ENCODE results near the gene HMX3. TPM values are rescaled to one million over a fixed set of nuclear protein-coding genes. Genes with fewer than 3 reads are reported as not detected.

Gene HMX3
- 0.14 TPM in 1 of 5 replicates, not detected in the others for total RNA-seq (2022; extraction: Qiagen RNA extraction; ENCODE audit: low read depth)

DNA sequence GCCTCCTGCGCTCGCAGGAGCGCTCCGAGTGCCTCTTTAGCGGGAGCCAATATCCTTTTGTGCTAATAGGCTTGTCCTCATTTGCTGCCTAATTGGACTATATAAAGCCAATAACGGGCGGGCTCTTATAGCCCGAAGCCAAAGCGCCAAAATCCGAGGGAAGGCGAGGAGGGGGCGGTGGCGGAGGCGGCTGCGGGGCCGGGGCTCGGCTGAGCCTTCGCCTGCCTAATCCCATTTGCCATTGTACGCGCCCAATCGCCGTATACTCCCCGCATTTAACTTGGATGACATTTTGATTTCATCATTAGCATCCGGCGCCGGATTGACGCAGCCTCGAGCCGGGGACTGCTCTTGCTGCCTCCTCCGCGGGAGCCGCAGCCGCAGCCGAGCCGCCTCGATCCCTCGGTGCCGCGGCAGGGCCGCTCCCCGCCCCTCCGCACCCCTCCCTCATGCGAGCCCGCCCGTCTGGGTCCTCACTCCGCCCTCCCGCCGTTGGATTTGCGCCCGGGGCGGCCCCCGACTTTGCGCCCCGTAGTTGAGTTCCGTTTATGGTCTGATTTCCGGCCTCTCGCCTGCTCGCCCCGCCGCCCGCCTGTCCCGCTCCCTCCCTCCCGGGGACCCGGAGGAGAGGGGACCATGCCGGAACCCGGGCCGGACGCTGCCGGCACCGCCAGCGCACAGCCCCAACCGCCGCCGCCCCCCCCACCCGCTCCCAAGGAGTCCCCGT is at the start of gene HMX3:
HMX3 (plus strand) TSS at position 556 of the 727 bp plus-strand sequence; CDS start at position 637, 81 bp downstream.

DNA sequence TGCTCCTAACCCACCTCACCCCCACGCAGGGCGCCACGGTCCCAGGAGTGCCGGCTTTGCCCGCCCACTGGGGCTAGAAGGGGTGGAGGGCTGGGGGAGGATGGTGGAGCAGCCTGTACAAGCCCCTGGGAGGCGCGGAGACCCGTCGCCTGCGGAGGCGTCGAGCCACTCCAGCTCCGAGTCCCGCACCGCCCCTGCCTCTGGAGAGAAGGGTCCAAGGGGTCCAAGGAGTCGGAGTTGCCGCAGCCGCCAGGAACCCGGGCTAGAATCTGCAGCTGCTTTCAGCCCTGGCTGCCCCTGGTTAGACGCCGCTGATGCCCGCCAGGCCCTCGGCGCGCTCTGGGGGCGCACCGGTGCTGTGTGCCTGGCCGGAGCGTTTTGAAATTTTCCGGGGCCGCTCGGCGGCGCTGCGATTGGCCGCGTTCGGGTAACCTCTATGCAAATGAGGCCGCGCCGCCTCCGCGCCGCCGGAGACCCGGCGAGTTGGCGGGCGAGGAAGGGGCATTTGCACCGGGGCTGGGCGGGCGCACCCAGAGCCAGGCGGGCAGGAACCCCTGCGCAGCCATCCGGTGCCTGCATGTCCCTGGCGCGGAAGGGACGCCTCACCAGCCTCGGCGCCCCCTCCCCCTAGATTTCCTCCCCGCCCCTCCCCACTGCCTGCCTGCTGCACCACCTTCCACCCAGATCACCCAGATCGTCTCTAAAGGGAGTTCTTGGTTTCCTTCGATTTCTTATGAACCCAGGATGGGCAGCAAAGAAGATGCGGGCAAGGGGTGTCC is 12.1 kb downstream of the HMX3 start, which contains the start of gene HMX2:
HMX2 (plus strand) TSS at position 502 of the 779 bp plus-strand sequence; CDS start at position 745, 243 bp downstream.

DNA sequence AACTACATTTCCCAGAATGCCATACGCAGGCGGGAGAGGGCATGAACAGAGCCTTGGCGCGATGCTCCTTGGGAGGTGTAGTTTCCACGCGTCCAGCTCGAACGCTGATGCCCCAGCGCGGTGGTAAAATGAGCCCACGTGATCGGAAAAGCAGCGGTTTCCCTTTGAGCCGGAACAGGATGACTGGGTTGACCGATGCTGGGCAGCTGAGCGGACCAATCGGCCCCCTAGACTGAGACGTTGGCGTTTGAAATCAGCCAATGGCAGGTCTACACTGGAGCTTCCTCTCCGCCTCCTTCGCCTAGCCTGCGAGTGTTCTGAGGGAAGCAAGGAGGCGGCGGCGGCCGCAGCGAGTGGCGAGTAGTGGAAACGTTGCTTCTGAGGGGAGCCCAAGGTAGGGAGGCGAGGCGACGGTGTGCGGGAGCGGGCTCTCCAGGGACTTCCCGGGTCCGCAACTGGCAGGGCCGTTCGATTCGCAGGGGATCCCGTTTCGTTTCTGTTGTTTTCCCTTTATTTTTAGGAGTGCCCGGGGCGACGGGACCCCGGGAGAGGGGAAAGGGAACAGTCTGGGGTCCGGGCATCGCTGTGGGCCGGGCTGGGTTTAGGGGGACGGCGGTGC is 18.4 kb downstream of the HMX3 start, which contains the start of gene BUB3:
BUB3 (plus strand) TSS at position 311 of the 619 bp plus-strand sequence. CDS start 516 bp downstream, outside the sequence.

Other genes with a start within 250 kb of the HMX3 start
- gene FAM24A, start 225.4 kb upstream of the HMX3 start, total RNA-seq (2022; extraction: Qiagen RNA extraction; ENCODE audit: low read depth): not detected in 5 replicates
- 6.6 to 9.6 TPM (median 8.6 TPM) in 5 replicates for gene C10orf88, start 181.7 kb upstream of the HMX3 start, total RNA-seq (2022; extraction: Qiagen RNA extraction; ENCODE audit: low read depth)
- 3.7 to 5.4 TPM (median 5.1 TPM) in 5 replicates for gene PSTK, start 155.6 kb upstream of the HMX3 start, total RNA-seq (2022; extraction: Qiagen RNA extraction; ENCODE audit: low read depth)
- gene IKZF5, start 127.2 kb upstream of the HMX3 start, total RNA-seq (2022; extraction: Qiagen RNA extraction; ENCODE audit: low read depth): 4.8 to 6.6 TPM (median 6.0 TPM) in 5 replicates
- gene ACADSB, start 127.0 kb upstream of the HMX3 start, total RNA-seq (2022; extraction: Qiagen RNA extraction; ENCODE audit: low read depth): 4.2 to 8.8 TPM (median 6.3 TPM) in 5 replicates
- 0.20 to 0.25 TPM (median 0.22 TPM) in 3 of 5 replicates, not detected in the others for gene HMX2, start 12.2 kb downstream of the HMX3 start, total RNA-seq (2022; extraction: Qiagen RNA extraction; ENCODE audit: low read depth)
- 161 to 187 TPM (median 171 TPM) in 5 replicates for gene BUB3, start 18.4 kb downstream of the HMX3 start, total RNA-seq (2022; extraction: Qiagen RNA extraction; ENCODE audit: low read depth)